Measurements from ENCODE around the gene OR10V1.
"Not testable (repeated sequence)": the region's sequence is repeated elsewhere in the genome, so short reads cannot be mapped to it uniquely, and the experiment has no call there.

OR10V1 gene

DNA sequence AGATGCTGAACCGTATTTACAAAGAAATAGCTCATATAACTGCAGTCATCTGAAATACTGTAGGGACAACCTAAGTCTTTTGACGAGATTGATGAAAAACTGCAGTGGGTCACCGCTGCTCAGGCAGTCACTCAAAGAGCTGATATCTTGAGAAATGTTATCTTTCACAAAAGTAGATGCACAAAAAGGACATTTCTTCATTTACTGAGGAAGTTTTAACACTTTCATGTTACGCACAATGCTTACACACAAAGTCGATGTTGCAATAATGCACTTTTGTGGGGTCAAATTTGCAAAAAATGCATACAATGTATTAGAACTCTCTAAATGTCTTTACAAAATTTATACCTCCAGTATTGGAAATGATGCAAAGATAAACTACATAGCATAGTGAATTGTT, 16.2 kb upstream of the OR10V1 start:
- no peaks in the 10 kb centered on the region for H3K9me3 Mint-ChIP-seq (ENCODE audit: low read depth)
- no peaks in the 10 kb centered on the region for H3K36me3 Mint-ChIP-seq
- H3K27me3 Mint-ChIP-seq = peaks cover 2% of the 10 kb centered on the region
- no peaks in the 10 kb centered on the region for H3K4me1 Mint-ChIP-seq (ENCODE audit: low read depth)
- no peak overlapping the region for H3K4me3 Mint-ChIP-seq
- no peak overlapping the region for H3K27ac Mint-ChIP-seq

DNA sequence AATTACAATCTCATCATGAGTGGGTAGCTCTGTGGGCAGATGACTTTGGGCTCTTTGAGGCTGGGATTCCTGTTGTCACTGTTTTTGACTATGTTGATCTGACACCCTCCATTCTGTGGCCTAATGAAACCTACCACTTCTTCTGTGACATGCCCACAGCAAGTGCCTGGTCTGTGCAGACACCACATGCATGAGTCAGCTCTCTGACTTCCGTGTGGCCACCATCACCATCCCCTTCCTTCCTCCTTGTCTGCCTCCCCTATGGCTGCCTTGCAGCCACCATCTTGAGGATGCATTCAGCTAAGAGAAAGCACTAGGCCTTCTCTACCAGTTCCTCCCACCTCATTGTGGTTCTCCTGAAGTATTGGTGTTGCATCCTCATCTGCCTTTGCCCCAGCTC, 15.3 kb upstream of the OR10V1 start:
- Mint-ChIP-seq H3K27me3 (peaks cover 6% of the 10 kb centered on the region), H3K4me3 (no peak overlapping the region), H3K27ac (no peak overlapping the region), H3K4me1 (ENCODE audit: low read depth) (no peaks in the 10 kb centered on the region), H3K9me3 (ENCODE audit: low read depth) (no peaks in the 10 kb centered on the region), H3K36me3 (no peaks in the 10 kb centered on the region)

DNA sequence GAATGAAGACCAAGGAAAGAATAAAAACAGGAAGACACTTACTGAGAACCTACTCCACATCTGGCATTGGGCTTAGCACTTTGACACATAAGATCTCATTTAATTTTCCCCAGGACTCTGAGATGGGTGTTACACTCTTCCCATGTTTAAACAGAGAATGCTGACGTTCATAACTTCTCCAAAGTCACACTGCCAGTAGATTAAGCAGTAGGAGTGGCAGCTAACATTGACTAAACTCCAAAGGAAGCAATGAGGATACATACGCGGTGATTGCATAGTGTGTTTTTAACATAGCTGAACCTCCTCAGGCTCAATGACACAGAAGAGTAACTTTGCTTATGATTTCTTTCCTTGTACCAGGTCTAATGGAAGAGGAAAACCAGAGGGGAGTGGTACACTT, 14.5 kb upstream of the OR10V1 start:
- Mint-ChIP-seq H3K4me3 (no peak overlapping the region), H3K27me3 (peaks cover 4% of the 10 kb centered on the region), H3K9me3 (ENCODE audit: low read depth) (no peaks in the 10 kb centered on the region), H3K27ac (no peak overlapping the region), H3K36me3 (no peaks in the 10 kb centered on the region), H3K4me1 (ENCODE audit: low read depth) (no peaks in the 10 kb centered on the region)

DNA sequence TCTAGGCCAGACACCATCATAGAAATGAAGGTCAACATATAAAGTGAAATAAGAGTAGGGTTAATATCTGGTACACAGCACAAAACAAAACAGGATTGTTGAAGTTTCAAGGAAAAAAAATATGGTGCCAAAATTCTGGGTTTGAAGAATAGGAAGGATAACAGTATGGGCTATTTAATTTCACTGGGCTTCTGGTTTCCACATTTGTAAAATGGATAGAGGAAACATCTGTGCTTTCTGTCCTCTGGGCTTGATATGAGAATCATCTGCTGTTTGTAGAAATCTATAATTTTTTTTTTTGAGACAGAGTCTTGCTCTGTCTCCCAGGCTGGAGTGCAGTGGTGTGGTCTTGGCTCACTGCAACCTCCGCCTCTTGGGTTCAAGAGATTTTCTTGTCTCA, 13.8 kb upstream of the OR10V1 start:
- Mint-ChIP-seq H3K36me3 (peaks cover under 1% of the 10 kb centered on the region), H3K4me3 (no peak overlapping the region), H3K9me3 (ENCODE audit: low read depth) (no peaks in the 10 kb centered on the region), H3K4me1 (ENCODE audit: low read depth) (no peaks in the 10 kb centered on the region), H3K27ac (no peak overlapping the region), H3K27me3 (peaks cover 5% of the 10 kb centered on the region)

DNA sequence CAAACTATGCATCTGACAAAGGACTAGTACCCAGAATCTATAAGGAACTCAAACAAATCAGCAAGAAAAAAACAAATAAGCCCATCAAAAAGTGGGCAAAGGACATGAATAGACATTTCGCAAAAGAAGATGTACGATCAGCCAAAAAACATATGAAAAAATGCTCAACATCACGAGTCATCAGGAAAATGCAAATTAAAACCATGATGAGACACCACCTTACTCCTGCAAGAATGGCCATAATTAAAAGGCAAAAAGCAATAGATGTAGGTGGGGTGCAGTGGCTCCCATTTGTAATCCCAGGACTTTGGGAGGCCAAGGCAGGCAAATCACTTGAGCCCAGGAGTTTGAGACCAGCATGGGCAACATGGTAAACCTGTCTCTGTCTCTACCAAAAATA, 10.4 kb upstream of the OR10V1 start:
- H3K27ac Mint-ChIP-seq = no peak overlapping the region
- peaks cover 3% of the 10 kb centered on the region for H3K36me3 Mint-ChIP-seq

DNA sequence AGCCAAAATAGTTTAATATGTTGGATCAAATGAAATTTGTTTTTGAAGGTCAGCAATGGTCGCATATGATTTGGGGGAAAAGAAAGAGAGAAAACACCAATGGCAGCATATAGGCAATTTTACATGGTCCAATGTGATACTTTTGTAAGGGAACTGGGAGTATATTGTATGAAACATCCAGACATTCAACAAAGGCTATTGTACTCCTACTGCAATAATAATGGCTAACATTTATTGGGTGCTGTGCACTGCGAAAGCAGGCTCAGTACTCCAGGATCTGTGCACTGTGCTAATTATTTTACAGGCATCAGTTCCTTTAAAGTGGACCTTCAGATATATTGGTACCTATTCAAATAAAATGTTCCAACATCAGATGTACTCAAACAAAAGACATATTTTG, 5.9 kb upstream of the OR10V1 start:
- Mint-ChIP-seq H3K4me1 (ENCODE audit: low read depth) (no peaks in the 10 kb centered on the region), H3K9me3 (ENCODE audit: low read depth) (no peaks in the 10 kb centered on the region), H3K4me3 (no peak overlapping the region), H3K27ac (no peak overlapping the region), H3K27me3 (peaks cover 16% of the 10 kb centered on the region), H3K36me3 (peaks cover 3% of the 10 kb centered on the region)

More for the DNA sequence above, 10.4 kb upstream of the OR10V1 start:
- H3K4me1 Mint-ChIP-seq (ENCODE audit: low read depth) = no peaks in the 10 kb centered on the region
- no peak overlapping the region for H3K4me3 Mint-ChIP-seq
- H3K27me3 Mint-ChIP-seq = peaks cover 10% of the 10 kb centered on the region
- no peaks in the 10 kb centered on the region for H3K9me3 Mint-ChIP-seq (ENCODE audit: low read depth)

DNA sequence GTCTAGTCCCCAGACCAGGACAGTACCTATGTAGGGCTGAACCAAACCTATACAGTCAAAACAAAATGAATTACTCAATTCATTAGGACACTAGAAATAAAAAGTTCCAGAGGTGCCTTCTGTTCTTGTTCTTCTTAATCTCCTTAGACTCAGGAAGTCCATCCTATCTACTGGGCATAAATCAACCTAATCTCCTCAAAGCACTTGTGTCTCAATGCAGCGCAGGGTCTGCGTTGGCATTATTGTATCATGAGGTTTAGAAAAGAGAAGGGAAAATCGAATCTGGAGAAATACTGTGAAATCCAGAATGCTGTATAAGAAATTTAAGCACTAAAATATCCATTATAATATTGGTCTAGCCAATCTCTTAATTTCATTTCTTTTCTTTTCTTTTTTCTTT, 2.4 kb upstream of the OR10V1 start:
- Mint-ChIP-seq H3K9me3 (ENCODE audit: low read depth) (no peaks in the 10 kb centered on the region), H3K36me3 (no peaks in the 10 kb centered on the region), H3K27me3 (peaks cover 12% of the 10 kb centered on the region), H3K27ac (no peak overlapping the region), H3K4me1 (ENCODE audit: low read depth) (no peaks in the 10 kb centered on the region), H3K4me3 (no peak overlapping the region)

DNA sequence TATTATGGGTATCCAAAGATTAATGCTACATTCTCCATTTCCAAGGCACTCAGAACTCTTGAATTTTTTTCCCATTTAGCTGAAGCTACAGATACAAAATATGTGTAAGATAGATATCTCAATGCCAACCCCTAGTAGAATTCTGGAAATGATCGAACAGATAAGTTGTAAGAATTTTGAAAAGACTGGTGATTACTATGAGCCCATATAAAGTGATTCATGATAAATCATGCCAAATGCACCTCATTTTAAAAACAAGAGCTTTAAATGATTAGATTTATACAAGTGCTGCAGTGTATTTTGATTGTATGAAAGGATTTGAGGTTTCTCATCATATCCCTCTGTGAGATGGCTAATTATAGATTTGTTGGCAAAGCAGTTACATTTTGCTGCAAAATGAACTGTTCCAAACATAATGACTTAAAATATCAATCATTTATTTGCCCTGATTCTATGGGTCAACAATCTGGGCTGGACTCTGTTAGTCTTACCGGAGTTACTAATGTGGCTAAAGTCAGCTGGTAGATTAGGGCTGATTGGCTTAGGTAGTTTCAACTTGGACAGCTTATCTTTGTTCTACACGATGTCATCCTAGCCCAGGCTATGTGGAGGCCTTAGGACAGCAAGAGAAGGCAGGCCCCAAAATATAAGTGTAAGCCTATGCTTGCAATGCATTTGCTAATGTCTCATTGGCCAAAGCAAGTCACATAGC, 3.4 kb downstream of the OR10V1 start:
- H3K36me3 Mint-ChIP-seq = no peaks in the 10 kb centered on the region
- peaks cover 4% of the 10 kb centered on the region for H3K27me3 Mint-ChIP-seq
- no peak overlapping the region for H3K4me3 Mint-ChIP-seq
- no peak overlapping the region for H3K27ac Mint-ChIP-seq
- H3K4me1 Mint-ChIP-seq (ENCODE audit: low read depth) = no peaks in the 10 kb centered on the region
- no peaks in the 10 kb centered on the region for H3K9me3 Mint-ChIP-seq (ENCODE audit: low read depth)

DNA sequence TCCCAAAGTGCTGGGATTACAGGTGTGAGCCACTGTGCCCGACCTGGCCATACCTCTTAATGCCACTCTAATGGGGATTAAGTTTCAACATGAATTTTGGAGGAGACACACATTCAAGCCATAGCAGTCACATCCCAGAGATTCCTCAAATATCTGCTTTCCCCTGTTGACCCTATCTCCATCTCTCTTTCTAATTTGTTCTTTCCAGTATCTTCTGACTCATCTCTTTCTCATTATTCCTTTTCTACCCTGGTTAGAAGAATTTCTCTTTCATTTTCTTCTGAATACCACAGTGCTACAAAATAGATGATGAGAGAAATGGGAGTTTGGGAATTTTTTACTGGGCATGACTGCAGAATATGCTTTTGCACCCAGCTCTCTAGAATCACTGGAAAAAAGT, 5.1 kb downstream of the OR10V1 start:
- no peaks in the 10 kb centered on the region for H3K36me3 Mint-ChIP-seq
- no peaks in the 10 kb centered on the region for H3K4me1 Mint-ChIP-seq (ENCODE audit: low read depth)
- H3K27ac Mint-ChIP-seq = no peak overlapping the region
- no peaks in the 10 kb centered on the region for H3K9me3 Mint-ChIP-seq (ENCODE audit: low read depth)
- no peak overlapping the region for H3K4me3 Mint-ChIP-seq
- H3K27me3 Mint-ChIP-seq = peaks cover 3% of the 10 kb centered on the region

DNA sequence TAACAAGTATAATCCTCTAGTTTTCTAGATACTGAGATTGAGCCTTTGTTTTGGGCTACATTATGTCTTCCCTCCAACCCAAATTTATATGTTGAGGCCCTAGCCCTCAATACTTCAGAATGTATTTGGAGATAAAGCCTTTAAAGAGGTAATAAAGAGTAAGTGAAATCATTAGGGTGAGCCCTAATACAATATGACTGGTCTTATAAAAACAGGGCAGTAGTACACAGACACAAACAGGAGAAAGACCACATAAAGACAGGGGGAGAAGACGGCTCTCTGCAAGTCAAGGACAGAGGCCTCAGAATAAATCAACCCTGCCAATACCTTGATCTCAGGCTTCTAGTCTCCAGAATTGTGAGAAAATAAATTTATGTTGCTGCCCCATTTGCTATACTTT, 6.3 kb downstream of the OR10V1 start:
- H3K4me3 Mint-ChIP-seq = no peak overlapping the region
- H3K9me3 Mint-ChIP-seq (ENCODE audit: low read depth) = no peaks in the 10 kb centered on the region
- H3K4me1 Mint-ChIP-seq (ENCODE audit: low read depth) = no peaks in the 10 kb centered on the region
- H3K27me3 Mint-ChIP-seq = peaks cover 2% of the 10 kb centered on the region
- no peak overlapping the region for H3K27ac Mint-ChIP-seq
- no peaks in the 10 kb centered on the region for H3K36me3 Mint-ChIP-seq

DNA sequence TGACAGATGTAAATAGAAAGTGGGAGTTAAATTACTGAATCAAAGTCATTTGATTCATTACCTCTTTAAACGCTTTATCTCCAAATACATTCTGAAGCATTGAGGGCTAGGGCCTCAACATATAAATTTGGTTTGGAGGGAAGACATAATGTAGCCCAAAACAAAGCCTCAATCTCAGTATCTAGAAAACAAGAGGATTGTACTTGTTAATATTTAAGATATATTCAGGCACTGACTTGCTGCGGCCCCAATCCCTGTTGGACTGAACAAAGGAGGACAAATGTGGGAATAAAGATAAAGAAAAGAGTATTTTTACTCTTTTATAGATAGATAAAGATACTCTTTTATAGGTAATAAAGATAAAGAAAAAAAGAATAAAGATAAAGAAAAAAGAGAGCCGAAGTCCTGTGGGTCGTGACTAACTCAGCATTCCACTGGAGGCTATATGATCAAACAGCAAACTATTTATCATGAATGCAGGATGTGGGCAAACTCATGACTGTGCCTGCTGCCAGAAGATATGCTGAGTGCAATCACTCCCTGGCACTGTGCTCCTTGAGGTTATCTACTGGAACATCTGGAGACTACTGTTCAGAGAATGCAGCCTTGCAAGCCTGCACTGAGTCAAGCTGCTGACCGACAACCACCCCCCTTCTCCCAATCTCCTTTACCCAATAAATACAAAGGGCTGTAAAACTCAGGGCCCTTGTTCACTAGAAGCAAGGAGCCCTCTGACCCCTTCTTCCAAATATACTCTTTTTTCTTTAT, 6.9 kb downstream of the OR10V1 start:
- Mint-ChIP-seq H3K27me3 (peaks cover 3% of the 10 kb centered on the region), H3K4me3 (no peak overlapping the region), H3K36me3 (no peaks in the 10 kb centered on the region), H3K4me1 (ENCODE audit: low read depth) (no peaks in the 10 kb centered on the region), H3K27ac (no peak overlapping the region), H3K9me3 (ENCODE audit: low read depth) (no peaks in the 10 kb centered on the region)

DNA sequence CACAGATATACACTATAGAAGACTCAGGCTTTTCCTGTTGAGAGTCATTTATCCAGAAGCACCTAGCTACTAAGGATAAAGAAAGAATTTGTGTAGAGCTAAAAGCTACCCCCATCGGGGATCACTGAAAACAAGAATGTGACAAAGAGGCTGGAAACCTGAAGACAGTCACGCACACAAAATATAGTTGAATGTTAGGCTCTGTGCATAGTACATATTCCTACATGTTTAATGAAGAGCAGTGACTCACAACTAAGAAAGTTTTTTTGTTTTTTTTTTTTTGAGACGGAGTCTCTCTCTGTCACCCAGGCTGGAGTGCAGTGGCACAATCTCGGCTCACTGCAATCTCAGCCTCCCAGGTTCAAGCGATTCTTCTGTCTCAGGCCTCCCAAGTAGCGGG, 8.4 kb downstream of the OR10V1 start:
- Mint-ChIP-seq H3K9me3 (ENCODE audit: low read depth) (no peaks in the 10 kb centered on the region), H3K4me3 (no peak overlapping the region), H3K27ac (no peak overlapping the region), H3K36me3 (no peaks in the 10 kb centered on the region), H3K4me1 (ENCODE audit: low read depth) (no peaks in the 10 kb centered on the region), H3K27me3 (peaks cover 3% of the 10 kb centered on the region)

DNA sequence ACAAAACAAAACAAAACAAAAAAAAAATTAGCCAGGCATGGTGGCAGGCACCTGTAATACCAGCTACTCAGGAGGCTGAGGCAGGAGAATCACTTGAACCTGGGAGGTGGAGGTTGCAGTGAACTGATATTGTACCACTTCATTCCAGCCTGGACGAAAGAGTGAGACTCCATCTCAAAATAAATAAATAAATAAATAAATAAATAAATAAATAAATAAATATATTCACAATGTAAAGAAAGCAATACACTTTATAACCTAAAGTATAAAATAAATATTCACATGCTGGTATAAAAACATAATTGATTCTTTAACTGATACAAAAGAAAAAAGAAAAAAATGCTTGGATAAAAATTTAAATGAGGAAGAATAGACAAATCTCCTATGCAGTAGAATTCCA, 10.1 kb downstream of the OR10V1 start:
- H3K27ac Mint-ChIP-seq; H3K4me3 Mint-ChIP-seq; H3K9me3 Mint-ChIP-seq (ENCODE audit: low read depth); H3K36me3 Mint-ChIP-seq; H3K4me1 Mint-ChIP-seq (ENCODE audit: low read depth); H3K27me3 Mint-ChIP-seq: not testable (repeated sequence)

DNA sequence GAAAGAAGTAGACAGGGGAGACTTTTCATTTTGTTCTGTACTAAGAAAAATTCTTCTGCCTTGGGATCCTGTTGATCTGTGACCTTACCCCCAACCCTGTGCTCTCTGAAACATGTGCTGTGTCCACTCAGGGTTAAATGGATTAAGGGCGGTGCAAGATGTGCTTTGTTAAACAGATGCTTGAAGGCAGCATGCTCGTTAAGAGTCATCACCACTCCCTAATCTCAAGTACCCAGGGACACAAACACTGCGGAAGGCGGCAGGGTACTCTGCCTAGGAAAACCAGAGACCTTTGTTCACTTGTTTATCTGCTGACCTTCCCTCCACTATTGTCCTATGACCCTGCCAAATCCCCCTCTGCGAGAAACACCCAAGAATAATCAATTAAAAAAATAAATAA, 13.5 kb downstream of the OR10V1 start:
- not testable (repeated sequence) for H3K27me3 Mint-ChIP-seq; H3K4me1 Mint-ChIP-seq (ENCODE audit: low read depth); H3K4me3 Mint-ChIP-seq; H3K9me3 Mint-ChIP-seq (ENCODE audit: low read depth); H3K36me3 Mint-ChIP-seq; H3K27ac Mint-ChIP-seq

DNA sequence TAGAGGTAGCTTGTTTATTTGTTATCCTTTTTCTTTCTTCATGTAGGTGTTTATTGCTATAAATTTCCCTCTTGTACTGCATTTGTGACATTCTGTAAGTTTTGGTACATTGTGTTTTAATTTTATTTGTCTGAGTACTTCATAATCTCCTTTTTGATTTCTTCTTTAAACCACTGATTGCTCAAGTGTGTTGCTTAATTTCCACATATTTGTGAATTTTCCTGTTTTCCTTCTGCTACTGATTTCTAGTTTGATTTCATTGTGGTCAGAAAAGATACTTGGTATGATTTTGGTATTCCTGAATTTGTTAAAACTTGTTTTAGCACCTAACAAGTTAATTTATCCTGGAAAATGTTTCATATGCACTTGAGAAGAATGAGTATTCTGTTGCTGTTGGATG, 15.1 kb downstream of the OR10V1 start:
- Mint-ChIP-seq H3K27ac (no peak overlapping the region), H3K9me3 (ENCODE audit: low read depth) (peaks cover 11% of the 10 kb centered on the region), H3K4me1 (ENCODE audit: low read depth) (no peaks in the 10 kb centered on the region), H3K36me3 (no peaks in the 10 kb centered on the region), H3K27me3 (peaks cover 1% of the 10 kb centered on the region), H3K4me3 (no peak overlapping the region)

DNA sequence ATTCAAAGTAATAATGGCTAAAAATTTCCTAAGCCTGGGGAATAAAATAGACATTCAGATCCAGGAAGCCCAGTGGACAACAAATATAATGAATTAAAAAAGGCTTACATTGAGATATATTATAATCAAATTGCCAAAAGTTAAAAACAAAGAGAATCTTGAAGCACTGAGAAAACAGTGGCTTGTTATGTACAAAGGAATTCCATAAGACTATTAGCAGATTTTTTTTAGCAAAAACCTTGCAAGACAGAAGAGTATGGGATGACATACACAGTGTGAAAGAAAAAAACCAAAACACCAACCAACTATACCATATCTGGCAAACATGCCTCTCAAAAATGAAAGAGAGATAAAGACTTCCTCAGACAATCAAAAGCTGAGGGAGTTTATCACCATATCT, 20.7 kb downstream of the OR10V1 start:
- peaks cover 5% of the 10 kb centered on the region for H3K36me3 Mint-ChIP-seq
- H3K4me1 Mint-ChIP-seq (ENCODE audit: low read depth) = peaks cover 6% of the 10 kb centered on the region
- H3K9me3 Mint-ChIP-seq (ENCODE audit: low read depth) = peaks cover 21% of the 10 kb centered on the region
- H3K27ac Mint-ChIP-seq = no peak overlapping the region
- no peak overlapping the region for H3K4me3 Mint-ChIP-seq
- H3K27me3 Mint-ChIP-seq = peaks cover 8% of the 10 kb centered on the region
